HG03439 (cell line): ENCODE results near the gene CCDC60.

Experiments used
- ATAC-seq: cut with Tn5 transposase; IDR thresholded peaks from one replicate; pipeline ENCODE4 v1.9.1; 2021; ENCODE audit warnings: mild to moderate bottlenecking, moderate library complexity; ENCODE audit not compliant: unreplicated experiment

CCDC60 gene

GRCh38 chr12:119440803-119441360, 106.4 kb downstream of the CCDC60 start:
- no peak for ATAC-seq

GRCh38 chr12:119444462-119445044, 110.0 kb downstream of the CCDC60 start:
- ATAC-seq = no peak

- ATAC-seq = no peak
Measured at GRCh38 chr12:119446459-119446858, 111.9 kb downstream of the CCDC60 start.

- ATAC-seq = no peak
Measured at GRCh38 chr12:119447126-119447525, 112.6 kb downstream of the CCDC60 start.

- no peak for ATAC-seq
Measured at GRCh38 chr12:119447618-119448017, 113.1 kb downstream of the CCDC60 start.

GRCh38 chr12:119448611-119449131, 114.1 kb downstream of the CCDC60 start:
- no peak for ATAC-seq

- ATAC-seq = no peak
Measured at GRCh38 chr12:119450771-119451170, 116.2 kb downstream of the CCDC60 start.

GRCh38 chr12:119456824-119457223, 122.3 kb downstream of the CCDC60 start:
- no peak for ATAC-seq

GRCh38 chr12:119457271-119457670, 122.7 kb downstream of the CCDC60 start:
- ATAC-seq = no peak

GRCh38 chr12:119459481-119459880, 125.0 kb downstream of the CCDC60 start:
- no peak for ATAC-seq

GRCh38 chr12:119460876-119461275, 126.3 kb downstream of the CCDC60 start:
- no peak for ATAC-seq

- ATAC-seq = no peak
Measured at GRCh38 chr12:119461636-119462214, 127.2 kb downstream of the CCDC60 start.

GRCh38 chr12:119463211-119463926, 128.8 kb downstream of the CCDC60 start:
- ATAC-seq = no peak

GRCh38 chr12:119468296-119468695, 133.8 kb downstream of the CCDC60 start:
- ATAC-seq = no peak

GRCh38 chr12:119475650-119476049, 141.1 kb downstream of the CCDC60 start:
- no peak for ATAC-seq

- no peak for ATAC-seq
Measured at GRCh38 chr12:119476951-119477350, 142.4 kb downstream of the CCDC60 start.

GRCh38 chr12:119479121-119479561, 144.6 kb downstream of the CCDC60 start:
- ATAC-seq = no peak

GRCh38 chr12:119480551-119480950, 146.0 kb downstream of the CCDC60 start:
- no peak for ATAC-seq

- no peak for ATAC-seq
Measured at GRCh38 chr12:119486599-119487154, 152.1 kb downstream of the CCDC60 start.

GRCh38 chr12:119491814-119492213, 157.3 kb downstream of the CCDC60 start:
- no peak for ATAC-seq

- ATAC-seq = no peak
Measured at GRCh38 chr12:119500209-119500608, 165.7 kb downstream of the CCDC60 start.
